Measurements from ENCODE around the gene CD2BP2.
"Not testable (repeated sequence)": the region's sequence is repeated elsewhere in the genome, so short reads cannot be mapped to it uniquely, and the experiment has no call there.

CD2BP2 gene

GRCh38 chr16:30358990-30359870, 4.1 kb upstream of the CD2BP2 start:
- DNase-seq: no peak

GRCh38 chr16:30358577-30358936, 3.4 kb upstream of the CD2BP2 start:
- DNase-seq: no peak

- no peak for DNase-seq
Observed at GRCh38 chr16:30357715-30358576, 2.8 kb upstream of the CD2BP2 start.

- no peak for DNase-seq
Observed at GRCh38 chr16:30357085-30357714, 2.1 kb upstream of the CD2BP2 start.

- DNase-seq: no peak
Observed at GRCh38 chr16:30356401-30357084, 1.4 kb upstream of the CD2BP2 start.

GRCh38 chr16:30355954-30356308, 823 bp upstream of the CD2BP2 start:
- no peak for DNase-seq

- no peak for DNase-seq
Observed at GRCh38 chr16:30354423-30355143, 525 bp downstream of the CD2BP2 start.

- no peak for DNase-seq
Observed at GRCh38 chr16:30353438-30354129, 1.5 kb downstream of the CD2BP2 start.

GRCh38 chr16:30352488-30353401, 2.4 kb downstream of the CD2BP2 start:
- no peak for DNase-seq

GRCh38 chr16:30351586-30352419, 3.3 kb downstream of the CD2BP2 start:
- peak; percentile 72 for DNase-seq

GRCh38 chr16:30351001-30351441, 4.1 kb downstream of the CD2BP2 start:
- DNase-seq: no peak

- no peak for DNase-seq
Observed at GRCh38 chr16:30350134-30350871, 4.8 kb downstream of the CD2BP2 start.

- DNase-seq: no peak
Observed at GRCh38 chr16:30349675-30350074, 5.4 kb downstream of the CD2BP2 start.

GRCh38 chr16:30348929-30349328, 6.2 kb downstream of the CD2BP2 start:
- no peak for DNase-seq

GRCh38 chr16:30348113-30348512, 7.0 kb downstream of the CD2BP2 start:
- DNase-seq: no peak

GRCh38 chr16:30346286-30346685, 8.8 kb downstream of the CD2BP2 start:
- no peak for DNase-seq

GRCh38 chr16:30343491-30343820, 11.7 kb downstream of the CD2BP2 start:
- not testable (repeated sequence) for DNase-seq

GRCh38 chr16:30342751-30343490, 12.2 kb downstream of the CD2BP2 start:
- DNase-seq: no peak

All from fibroblast of upper back skin (primary cell).